Measurements from ENCODE around the gene SHISAL2A. TPM values are rescaled to one million over a fixed set of nuclear protein-coding genes. Genes with fewer than 3 reads are reported as not detected.

SHISAL2A gene
- total RNA-seq, 3 donors from 2014 or later: 0.15 TPM; not detected in 2

GRCh38 chr1:52660807-52661206 is 27.8 kb downstream of the SHISAL2A start:
- intact Hi-C loops (cut with DNase I; ENCODE audit: low total_unique reads): no loop called here

GRCh38 chr1:52662645-52663313 is 29.8 kb downstream of the SHISAL2A start:
- H3K36me3 ChIP-seq: no peaks in the 10 kb centered on the region
- H3K9me3 ChIP-seq: no peaks in the 10 kb centered on the region
- TF ChIP-seq CTCF (IDR thresholded peaks at IDR 0.05) (no peak), POLR2AphosphoS5 (IDR thresholded peaks at IDR 0.05) (no peak), POLR2A (IDR thresholded peaks at IDR 0.05) (no peak)
- H3K4me1 ChIP-seq: peaks cover 0 to 4% of the 10 kb centered on the region in 2 donors
- intact Hi-C loops (cut with DNase I; ENCODE audit: low total_unique reads): no loop called here
- no peaks in the 10 kb centered on the region for H3K27me3 ChIP-seq
- no peak overlapping the region for H3K27ac ChIP-seq
- H3K4me3 ChIP-seq: no peak overlapping the region
- no peak for DNase-seq (ENCODE audit: low spot score in 2 of 2)

More at GRCh38 chr1:52660807-52661206, 27.8 kb downstream of the SHISAL2A start:
- no peaks in the 10 kb centered on the region for H3K27me3 ChIP-seq
- DNase-seq (ENCODE audit: low spot score in 2 of 2): no peak
- H3K36me3 ChIP-seq: no peaks in the 10 kb centered on the region
- TF ChIP-seq CTCF (IDR thresholded peaks at IDR 0.05): no peak
- TF ChIP-seq POLR2AphosphoS5 (IDR thresholded peaks at IDR 0.05): no peak
- no peak for TF ChIP-seq POLR2A (IDR thresholded peaks at IDR 0.05)
- peaks cover 0 to 4% of the 10 kb centered on the region in 2 donors for H3K4me1 ChIP-seq
- no peak overlapping the region for H3K27ac ChIP-seq
- H3K9me3 ChIP-seq: no peaks in the 10 kb centered on the region
- H3K4me3 ChIP-seq: no peak overlapping the region

GRCh38 chr1:52663716-52664115 is 30.7 kb downstream of the SHISAL2A start:
- no peaks in the 10 kb centered on the region for H3K27me3 ChIP-seq
- peaks cover 0 to 4% of the 10 kb centered on the region in 2 donors for H3K4me1 ChIP-seq
- TF ChIP-seq CTCF (IDR thresholded peaks at IDR 0.05): no peak
- no peak for TF ChIP-seq POLR2AphosphoS5 (IDR thresholded peaks at IDR 0.05)
- TF ChIP-seq POLR2A (IDR thresholded peaks at IDR 0.05): no peak
- intact Hi-C loops (cut with DNase I; ENCODE audit: low total_unique reads): no loop called here
- DNase-seq (ENCODE audit: low spot score in 2 of 2): no peak
- H3K27ac ChIP-seq: no peak overlapping the region
- H3K4me3 ChIP-seq: no peak overlapping the region
- H3K36me3 ChIP-seq: no peaks in the 10 kb centered on the region
- no peaks in the 10 kb centered on the region for H3K9me3 ChIP-seq

GRCh38 chr1:52665006-52665941 is 32.3 kb downstream of the SHISAL2A start:
- TF ChIP-seq CTCF (IDR thresholded peaks at IDR 0.05): no peak
- TF ChIP-seq POLR2AphosphoS5 (IDR thresholded peaks at IDR 0.05): no peak
- no peak for TF ChIP-seq POLR2A (IDR thresholded peaks at IDR 0.05)
- Histone ChIP-seq H3K27ac (no peak overlapping the region), H3K4me1 (peaks cover 0 to 4% of the 10 kb centered on the region in 2 donors), H3K4me3 (no peak overlapping the region), H3K36me3 (no peaks in the 10 kb centered on the region), H3K9me3 (no peaks in the 10 kb centered on the region), H3K27me3 (no peaks in the 10 kb centered on the region)
- DNase-seq (ENCODE audit: low spot score in 2 of 2): no peak
- intact Hi-C loops (cut with DNase I; ENCODE audit: low total_unique reads): no loop called here

GRCh38 chr1:52667290-52667689 is 34.3 kb downstream of the SHISAL2A start:
- Histone ChIP-seq H3K27ac (no peak overlapping the region), H3K4me3 (no peak overlapping the region), H3K9me3 (no peaks in the 10 kb centered on the region), H3K27me3 (no peaks in the 10 kb centered on the region), H3K36me3 (no peaks in the 10 kb centered on the region), H3K4me1 (peaks cover 0 to 4% of the 10 kb centered on the region in 2 donors)
- intact Hi-C loops (cut with DNase I; ENCODE audit: low total_unique reads): no loop called here
- no peak for TF ChIP-seq POLR2AphosphoS5 (IDR thresholded peaks at IDR 0.05)
- no peak for TF ChIP-seq CTCF (IDR thresholded peaks at IDR 0.05)
- no peak for TF ChIP-seq POLR2A (IDR thresholded peaks at IDR 0.05)
- DNase-seq (ENCODE audit: low spot score in 2 of 2): no peak
